ENCODE data around the gene MLNR. TPM values are rescaled to one million over a fixed set of nuclear protein-coding genes. Genes with fewer than 3 reads are reported as not detected.

Gene MLNR
- total RNA-seq, 1 experiment from 2014 or later: not detected

- BruUV-seq (replicated peaks): no TSS peak
- ChIA-PET POLR2A (ENCODE audit: unreplicated experiment) (no interaction called here), CTCF (no interaction called here)
- no peak overlapping the region for H3K4me3 ChIP-seq
- H3K27ac ChIP-seq: no peak overlapping the region
- 0 out of 2 replicates have a peak, but pooled peaks cover 11% of the 10 kb centered on the region for H3F3A ChIP-seq (ENCODE audit: insufficient read depth, low read depth)
- no peaks in the 10 kb centered on the region for H3K79me2 ChIP-seq (ENCODE audit: low read depth)
- DNase-seq: no peak
- TF ChIP-seq EZH2 (IDR thresholded peaks at IDR 0.05; ENCODE audit: low read depth) (no peak), CTCF (conservative IDR thresholded peaks at IDR 0.05) (no peak)
- H3K9me2 ChIP-seq (ENCODE audit: insufficient read depth): no peaks in the 10 kb centered on the region
- peaks cover 33% of the 10 kb centered on the region for H3K27me3 ChIP-seq (ENCODE audit: insufficient read depth, low read depth)
- H4K20me1 ChIP-seq (ENCODE audit: insufficient read depth): no peaks in the 10 kb centered on the region
- no peaks in the 10 kb centered on the region for H3K9me3 ChIP-seq (ENCODE audit: insufficient read depth, low read depth)
- no peak overlapping the region for H2AFZ ChIP-seq
- no peaks in the 10 kb centered on the region for H3K36me3 ChIP-seq (ENCODE audit: low read depth)
- H3K4me1 ChIP-seq (replicated peaks; ENCODE audit: insufficient read depth): peaks cover 8% of the 10 kb centered on the region; the same call in 1 of the 2 replicates
- intact Hi-C loops (cut with micrococcal nuclease; ENCODE audit: unreplicated experiment): no loop called here
- no peak overlapping the region for H3K4me2 ChIP-seq
Measured at GRCh38 chr13:49234741-49235140, 14.6 kb downstream of the MLNR start.

GRCh38 chr13:49235856-49236431 lies 15.8 kb downstream of the MLNR start:
- Histone ChIP-seq H3K4me2 (no peak overlapping the region), H3K9me3 (ENCODE audit: insufficient read depth, low read depth) (no peaks in the 10 kb centered on the region), H3K4me1 (replicated peaks; ENCODE audit: insufficient read depth) (peaks cover 8% of the 10 kb centered on the region; the same call in 1 of the 2 replicates), H3K9me2 (ENCODE audit: insufficient read depth) (no peaks in the 10 kb centered on the region), H3K4me3 (no peak overlapping the region), H3K27ac (no peak overlapping the region), H2AFZ (no peak overlapping the region), H3K36me3 (ENCODE audit: low read depth) (no peaks in the 10 kb centered on the region), H4K20me1 (ENCODE audit: insufficient read depth) (no peaks in the 10 kb centered on the region), H3F3A (ENCODE audit: insufficient read depth, low read depth) (0 out of 2 replicates have a peak, but pooled peaks cover 11% of the 10 kb centered on the region), H3K79me2 (ENCODE audit: low read depth) (no peaks in the 10 kb centered on the region), H3K27me3 (ENCODE audit: insufficient read depth, low read depth) (peaks cover 39% of the 10 kb centered on the region)
- intact Hi-C loops (cut with micrococcal nuclease; ENCODE audit: unreplicated experiment): no loop called here
- ChIA-PET CTCF (no interaction called here), POLR2A (ENCODE audit: unreplicated experiment) (no interaction called here)
- no peak for DNase-seq
- BruUV-seq (replicated peaks): no TSS peak
- no peak for TF ChIP-seq CTCF (conservative IDR thresholded peaks at IDR 0.05)
- TF ChIP-seq EZH2 (IDR thresholded peaks at IDR 0.05; ENCODE audit: low read depth): no peak

GRCh38 chr13:49238621-49239020 lies 18.5 kb downstream of the MLNR start:
- TF ChIP-seq CTCF (conservative IDR thresholded peaks at IDR 0.05) (no peak), EZH2 (IDR thresholded peaks at IDR 0.05; ENCODE audit: low read depth) (no peak)
- ChIA-PET CTCF (no interaction called here), POLR2A (ENCODE audit: unreplicated experiment) (interaction anchor here (0.6 kb wide), 1 partner anchor 470 kb away, joined by 5 read pairs; no protein-coding TSS in a partner anchor)
- Histone ChIP-seq H3K4me1 (replicated peaks; ENCODE audit: insufficient read depth) (peaks cover 8% of the 10 kb centered on the region; the same call in 1 of the 2 replicates), H2AFZ (no peak overlapping the region), H3K27ac (no peak overlapping the region), H3K36me3 (ENCODE audit: low read depth) (no peaks in the 10 kb centered on the region), H3K9me3 (ENCODE audit: insufficient read depth, low read depth) (no peaks in the 10 kb centered on the region), H3K9me2 (ENCODE audit: insufficient read depth) (no peaks in the 10 kb centered on the region), H3K27me3 (ENCODE audit: insufficient read depth, low read depth) (peaks cover 51% of the 10 kb centered on the region), H3F3A (ENCODE audit: insufficient read depth, low read depth) (0 out of 2 replicates have a peak, but pooled peaks cover 11% of the 10 kb centered on the region), H3K4me3 (no peak overlapping the region), H3K79me2 (ENCODE audit: low read depth) (no peaks in the 10 kb centered on the region), H3K4me2 (0 out of 2 replicates have a peak overlapping the region, but pooled peaks have one; percentile 4), H4K20me1 (ENCODE audit: insufficient read depth) (no peaks in the 10 kb centered on the region)
- peak; percentile 71 to 93 for DNase-seq
- intact Hi-C loops (cut with micrococcal nuclease; ENCODE audit: unreplicated experiment): loop anchor here (2.0 kb wide), 1 partner anchor 176 kb away; no protein-coding TSS in a partner anchor
- BruUV-seq (replicated peaks): no TSS peak

Measured in PC-9 (cell line).